Left ventricle myocardium superior (tissue), 1 donor: ENCODE data around the gene CHAT. TPM values are rescaled to one million over a fixed set of nuclear protein-coding genes. Genes with fewer than 3 reads are reported as not detected.

Source experiments
- ATAC-seq: fragments of 200-7000 bp; cut with Tn5 transposase; one replicate; pipeline ENCODE4 v1.9.1; 2020; ENCODE audit warnings: mild to moderate bottlenecking, moderate library complexity
- DNase-seq: peaks from one replicate; pipeline ENCODE4 v3.0.0-alpha.2; 2020
- intact Hi-C: fragments of 100-400 bp; cut with micrococcal nuclease; formaldehyde crosslinking; loops from one replicate; pipeline ENCODE4 v1.11.0; 2022
- long read RNA-seq: library from polyadenylated mRNA; unstranded; transcript quantifications from one replicate; pipeline ENCODE4 v2.0.0, GENCODE V29; 2021
- total RNA-seq: library from RNA; stranded (reverse); fragmentation: NEBNext Ultra II Directional; extraction: Animal tissue kit (Norgen Biotek cat#: 25700); gene quantifications from one replicate; pipeline ENCODE4 v1.2.1, GENCODE V29; 2021
- donor health status: DM: no; HTN: yes; CAD: no; lungs with severe emphysema.

CHAT gene
- not detected for total RNA-seq
- long read RNA-seq = 0 reads

DNA sequence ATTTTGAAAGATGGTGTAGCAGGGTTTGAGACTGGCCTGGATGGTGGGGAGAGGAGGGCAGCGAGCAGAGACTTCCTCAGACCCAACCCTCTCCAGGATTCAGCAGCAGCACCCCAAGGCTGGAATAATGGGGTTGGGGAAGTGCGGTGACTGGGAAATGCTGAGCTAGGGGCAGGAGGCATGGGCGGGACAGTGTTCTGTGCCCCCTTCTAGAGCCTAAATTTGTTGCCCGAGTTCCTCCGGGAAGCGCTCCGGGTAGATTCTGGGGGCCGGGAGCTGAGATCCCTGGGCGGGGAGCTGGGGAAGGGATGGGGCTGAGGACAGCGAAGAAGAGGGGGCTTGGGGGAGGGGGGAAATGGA, at the start of gene CHAT:
TSS of gene CHAT (plus strand) at position 156 of the 360 bp plus-strand sequence. CDS start at position 309, 153 bp downstream.
- DNase-seq = no peak
- no peak for ATAC-seq
- intact Hi-C loops = no loop called here

DNA sequence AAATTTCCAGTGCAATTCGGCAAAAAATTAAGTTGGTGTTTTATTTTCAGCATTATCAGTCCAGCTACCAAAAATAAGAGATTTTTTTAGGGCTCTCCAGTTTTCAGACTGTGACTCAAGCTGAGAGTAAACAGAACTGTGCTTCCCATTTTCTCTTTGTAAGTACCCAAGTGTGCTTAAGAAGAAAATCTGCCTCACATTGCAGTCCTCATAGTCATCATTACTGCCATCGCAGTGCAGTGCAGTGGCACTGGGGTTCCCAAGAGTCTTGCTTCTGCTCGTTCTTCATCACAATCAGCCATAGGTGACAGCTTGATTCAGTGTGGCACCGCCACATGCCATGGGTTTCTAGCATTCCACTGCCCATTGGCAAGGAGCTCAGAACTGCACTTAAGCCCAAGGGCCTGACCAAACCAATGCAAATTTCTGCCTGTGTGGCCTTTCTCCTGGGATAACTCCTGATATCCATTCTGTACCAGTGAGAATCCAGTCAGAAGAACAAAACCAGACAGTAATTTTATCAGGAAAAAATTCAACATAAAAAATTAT, 49.3 kb upstream of the CHAT start:
- DNase-seq = no peak
- ATAC-seq = peak; percentile 55

DNA sequence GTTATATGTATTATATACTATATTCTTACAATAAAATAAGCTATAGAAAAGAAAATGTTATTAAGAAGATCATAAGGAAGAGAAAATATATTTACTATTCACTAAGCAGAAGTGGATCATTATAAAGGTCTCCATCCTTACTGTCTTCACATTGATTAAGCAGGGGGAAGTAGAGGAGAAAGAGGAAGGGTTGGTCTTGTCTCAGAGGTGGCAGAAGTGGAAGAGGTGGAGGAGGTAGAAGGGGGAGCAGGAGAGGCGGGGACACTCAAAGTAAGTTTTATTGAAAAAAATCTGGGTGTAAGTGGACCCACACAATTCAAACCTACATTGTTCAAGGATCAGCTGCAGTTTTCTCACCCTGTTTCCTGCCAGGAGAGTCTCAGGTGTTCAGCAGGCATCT, 46.0 kb upstream of the CHAT start:
- ATAC-seq (no peak), DNase-seq (no peak)
- intact Hi-C loops = no loop called here

More for the DNA sequence above, 49.3 kb upstream of the CHAT start:
- intact Hi-C loops = no loop called here

DNA sequence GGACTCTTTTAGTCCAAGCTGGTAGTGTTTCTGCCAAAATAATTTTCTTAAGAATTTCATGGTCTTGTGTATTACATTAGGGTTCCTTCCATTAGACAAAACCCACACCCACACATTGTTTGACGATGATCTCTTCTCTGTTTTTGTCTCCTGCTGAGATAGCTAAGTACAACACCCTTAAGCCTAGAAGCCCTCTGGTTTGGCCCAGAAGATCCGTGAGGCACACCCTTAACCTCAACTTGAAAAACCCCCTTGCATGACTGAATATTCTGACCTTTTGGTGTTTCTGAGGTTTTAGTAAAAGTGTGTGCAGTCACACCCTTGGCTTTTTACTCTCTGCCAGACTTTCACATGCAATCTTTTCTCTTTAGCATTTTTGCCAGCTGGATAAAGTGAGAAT, 45.6 kb upstream of the CHAT start:
- ATAC-seq = no peak
- intact Hi-C loops = no loop called here
- DNase-seq = no peak

DNA sequence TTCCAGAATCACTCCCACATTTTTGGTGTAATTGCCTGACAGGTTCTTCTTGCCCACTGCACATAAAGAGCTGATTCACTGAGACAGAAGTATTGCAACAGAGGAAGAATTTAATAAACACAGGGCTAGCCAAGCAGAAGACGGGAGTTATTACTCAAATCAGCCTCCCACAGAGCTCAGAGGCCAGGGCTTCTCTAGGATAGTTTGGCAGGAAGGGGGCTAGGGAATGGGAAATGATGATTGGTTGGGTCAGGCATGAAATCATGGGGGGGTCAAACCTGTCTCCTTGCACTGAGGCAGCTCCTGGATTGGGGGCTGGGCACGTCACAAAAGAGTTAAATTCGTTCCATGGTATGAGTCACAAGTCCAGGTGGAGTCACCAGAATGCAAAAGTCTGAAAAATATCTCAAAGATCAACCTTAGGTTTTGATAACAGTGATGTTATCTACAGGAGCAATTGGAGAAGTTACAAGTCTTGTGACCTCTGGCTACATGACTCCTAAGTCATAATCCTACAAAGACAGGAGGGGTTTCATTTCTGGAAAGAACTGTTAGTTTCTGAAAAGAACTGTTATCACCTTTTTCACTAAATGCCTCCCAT, 44.7 kb upstream of the CHAT start:
- DNase-seq = no peak
- intact Hi-C loops = no loop called here
- no peak for ATAC-seq

DNA sequence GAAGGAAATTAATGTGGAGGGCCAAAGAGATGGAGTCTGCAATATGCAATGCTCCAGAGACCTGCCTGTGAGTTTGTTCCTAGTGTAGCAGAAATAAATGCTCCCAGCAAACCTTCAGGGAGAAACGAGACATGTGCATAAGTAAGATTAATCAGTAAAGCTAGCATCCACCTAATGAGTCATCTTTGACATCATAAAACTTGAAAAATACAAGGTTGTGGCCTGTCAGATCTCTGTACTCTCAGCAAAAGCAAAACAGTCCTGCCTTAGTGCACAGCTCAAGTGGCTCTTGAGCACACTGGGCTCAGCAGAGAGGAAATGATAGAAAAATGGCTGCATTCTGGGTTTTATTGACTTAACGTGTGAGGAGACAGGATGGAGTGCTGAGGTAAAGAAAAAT, 42.4 kb upstream of the CHAT start:
- intact Hi-C loops = no loop called here
- no peak for DNase-seq

DNA sequence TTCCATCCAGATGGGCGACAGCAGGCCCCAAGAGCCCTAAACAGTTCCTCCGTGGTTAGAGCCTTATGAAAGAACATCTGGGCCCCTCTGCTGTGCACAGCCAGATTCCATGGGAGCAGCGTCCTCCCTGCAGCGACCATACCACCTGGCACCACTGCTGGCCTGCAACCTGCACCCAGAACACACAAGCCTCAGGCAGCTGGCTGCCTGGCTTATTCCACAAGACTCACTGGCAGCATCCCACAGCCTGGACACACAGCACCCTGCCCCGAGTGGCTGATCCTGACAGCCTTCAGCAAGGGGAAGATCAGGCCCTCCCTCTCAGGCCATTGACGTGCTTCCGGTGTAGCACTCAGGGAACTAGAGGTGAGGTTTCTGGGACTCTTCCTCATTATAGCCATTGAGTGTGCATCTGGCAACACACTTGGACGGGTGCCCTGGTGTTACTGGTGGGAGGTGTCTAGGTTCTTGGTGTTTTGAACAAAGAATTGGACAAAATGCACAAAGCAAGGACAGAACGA, 41.2 kb upstream of the CHAT start:
- intact Hi-C loops = no loop called here
- ATAC-seq = no peak
- no peak for DNase-seq

More for the DNA sequence above, 42.4 kb upstream of the CHAT start:
- no peak for ATAC-seq

DNA sequence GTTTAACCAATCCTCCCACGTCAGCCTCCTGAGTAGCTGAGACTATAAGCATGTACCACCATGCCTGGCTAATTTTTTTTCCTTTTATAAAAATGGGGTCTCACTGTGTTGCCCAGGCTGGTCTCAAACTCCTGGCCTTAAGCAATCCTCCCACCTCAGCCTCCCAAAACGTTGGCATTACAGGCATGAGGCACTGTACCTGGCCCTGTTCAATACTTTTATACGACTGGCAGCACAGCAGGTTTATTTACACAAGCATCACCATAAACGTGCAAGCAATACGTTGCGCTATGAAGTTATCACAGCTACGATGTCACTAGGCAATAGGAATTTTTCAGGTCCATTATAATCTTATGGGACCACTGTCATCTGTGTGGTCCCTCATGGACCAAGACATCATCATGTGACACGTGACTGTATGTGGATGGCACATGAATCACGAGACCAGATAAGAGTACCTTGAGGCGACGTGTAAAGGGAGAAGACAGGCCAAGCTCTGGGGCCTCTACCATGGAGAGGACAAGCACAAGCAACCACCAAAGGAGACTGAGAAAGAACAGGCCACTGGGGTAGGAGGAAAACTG, 38.3 kb upstream of the CHAT start:
- no peak for ATAC-seq
- no peak for DNase-seq
- intact Hi-C loops = no loop called here

DNA sequence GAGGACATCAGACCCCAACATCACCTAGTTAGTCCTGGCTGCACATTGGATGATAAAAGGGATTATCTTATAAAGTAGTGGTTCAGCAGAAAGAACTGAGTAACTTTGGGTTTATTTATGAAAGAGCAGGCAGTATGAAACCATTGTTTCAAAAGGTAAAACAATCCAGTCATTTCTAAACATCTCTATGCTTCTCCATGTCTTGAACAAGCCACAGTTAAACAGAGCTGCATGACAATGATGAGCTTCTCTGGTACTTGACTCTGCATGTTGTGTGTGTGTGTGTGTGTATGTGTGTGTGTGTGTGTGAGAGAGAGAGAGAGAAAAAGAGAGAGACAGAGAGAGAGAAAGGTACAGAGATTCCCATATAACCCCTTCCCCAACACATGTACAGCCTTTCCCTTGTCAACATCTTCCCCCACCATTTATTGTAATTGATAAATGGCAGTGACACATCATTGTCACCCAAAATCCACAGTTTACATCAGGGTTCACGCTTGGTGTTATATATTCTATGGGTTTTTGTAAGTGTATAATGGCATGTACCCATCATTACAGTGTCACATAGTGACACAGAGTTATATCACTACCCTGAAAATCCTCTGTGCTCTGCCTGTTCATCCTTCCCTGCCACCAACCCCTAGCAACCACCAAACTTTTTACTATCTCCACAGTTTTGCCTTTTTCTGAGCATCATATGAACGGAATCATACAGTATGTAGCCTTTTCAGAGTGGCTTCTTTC, 36.5 kb upstream of the CHAT start:
- no peak for ATAC-seq
- DNase-seq = no peak
- intact Hi-C loops = no loop called here

DNA sequence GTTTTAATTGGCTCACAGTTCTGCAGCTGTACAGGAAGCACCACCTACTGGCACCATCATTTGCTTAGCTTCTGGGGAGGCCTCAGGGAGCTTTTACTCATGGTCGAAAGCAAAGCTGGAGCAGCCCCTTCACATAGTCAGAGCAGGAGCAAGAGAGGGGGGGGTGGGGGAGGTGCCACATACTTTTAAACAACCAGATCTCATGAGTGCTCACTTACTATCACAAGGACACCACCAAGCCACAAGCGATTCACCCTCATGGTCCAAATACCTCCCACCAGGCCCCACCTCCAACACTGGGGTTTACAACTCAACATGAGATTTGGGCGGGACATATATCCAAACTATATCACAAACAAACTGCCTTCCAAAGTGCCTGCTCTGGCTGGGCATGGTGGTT, 35.4 kb upstream of the CHAT start:
- intact Hi-C loops = no loop called here
- no peak for ATAC-seq
- no peak for DNase-seq

DNA sequence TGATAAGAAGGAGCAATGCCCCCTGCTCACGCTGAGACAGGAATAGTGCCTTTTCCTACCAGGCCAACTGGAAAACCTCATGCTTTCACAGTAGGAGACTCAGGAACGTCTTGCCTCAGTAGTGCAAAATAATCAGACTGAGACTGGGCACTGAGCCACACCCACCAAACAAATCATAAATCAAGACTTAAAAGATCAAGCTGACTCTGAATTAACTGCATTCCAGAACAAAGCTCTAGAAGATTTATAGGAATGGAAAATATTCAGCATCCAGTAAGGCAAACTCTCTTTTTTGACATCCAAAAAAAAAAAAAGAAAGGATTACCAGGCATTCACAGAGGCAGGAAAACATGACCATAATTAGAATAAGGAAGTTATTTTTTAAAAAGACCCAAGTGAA, 34.2 kb upstream of the CHAT start:
- intact Hi-C loops = no loop called here
- DNase-seq = no peak
- ATAC-seq = no peak

DNA sequence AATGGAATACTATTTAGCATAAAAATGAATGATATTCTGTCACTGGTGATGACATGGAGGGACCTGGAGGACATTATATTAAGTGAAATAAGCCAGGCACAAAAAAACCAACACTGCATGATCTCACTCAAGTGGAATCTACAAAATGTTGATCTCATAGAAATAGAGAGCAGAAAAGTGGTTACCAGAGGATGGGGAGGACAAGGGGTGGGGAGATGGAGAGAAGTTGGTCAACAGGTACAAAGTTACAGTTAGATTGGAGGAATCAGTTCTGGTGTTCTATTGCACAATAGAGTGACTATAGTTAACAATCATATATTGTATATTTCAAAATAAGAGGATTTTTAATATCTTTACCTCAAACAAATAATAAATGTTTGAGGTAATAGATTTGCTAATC, 28.4 kb upstream of the CHAT start:
- intact Hi-C loops = no loop called here
- no peak for ATAC-seq

DNA sequence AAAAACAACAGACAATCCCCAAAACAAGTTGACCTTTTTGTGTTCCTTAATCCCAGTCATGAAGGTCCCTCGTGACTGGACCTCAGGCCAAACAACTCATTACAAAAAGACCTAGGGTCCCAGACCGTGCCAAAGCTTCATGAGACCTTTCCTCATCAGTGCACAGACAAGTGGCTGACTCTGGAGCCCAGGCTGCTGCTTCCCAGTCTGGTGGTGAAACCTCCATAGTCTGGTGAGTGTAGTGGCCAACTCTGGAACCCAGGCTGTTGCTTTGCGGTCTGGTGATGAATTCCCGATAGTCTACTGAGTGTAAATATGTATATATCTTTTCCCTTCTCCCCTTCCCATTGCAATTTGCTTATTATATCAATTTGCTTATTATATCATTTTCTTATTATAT, 25.9 kb upstream of the CHAT start:
- intact Hi-C loops = no loop called here
- ATAC-seq = no peak
- DNase-seq = no peak

More for the DNA sequence above, 28.4 kb upstream of the CHAT start:
- DNase-seq = no peak

DNA sequence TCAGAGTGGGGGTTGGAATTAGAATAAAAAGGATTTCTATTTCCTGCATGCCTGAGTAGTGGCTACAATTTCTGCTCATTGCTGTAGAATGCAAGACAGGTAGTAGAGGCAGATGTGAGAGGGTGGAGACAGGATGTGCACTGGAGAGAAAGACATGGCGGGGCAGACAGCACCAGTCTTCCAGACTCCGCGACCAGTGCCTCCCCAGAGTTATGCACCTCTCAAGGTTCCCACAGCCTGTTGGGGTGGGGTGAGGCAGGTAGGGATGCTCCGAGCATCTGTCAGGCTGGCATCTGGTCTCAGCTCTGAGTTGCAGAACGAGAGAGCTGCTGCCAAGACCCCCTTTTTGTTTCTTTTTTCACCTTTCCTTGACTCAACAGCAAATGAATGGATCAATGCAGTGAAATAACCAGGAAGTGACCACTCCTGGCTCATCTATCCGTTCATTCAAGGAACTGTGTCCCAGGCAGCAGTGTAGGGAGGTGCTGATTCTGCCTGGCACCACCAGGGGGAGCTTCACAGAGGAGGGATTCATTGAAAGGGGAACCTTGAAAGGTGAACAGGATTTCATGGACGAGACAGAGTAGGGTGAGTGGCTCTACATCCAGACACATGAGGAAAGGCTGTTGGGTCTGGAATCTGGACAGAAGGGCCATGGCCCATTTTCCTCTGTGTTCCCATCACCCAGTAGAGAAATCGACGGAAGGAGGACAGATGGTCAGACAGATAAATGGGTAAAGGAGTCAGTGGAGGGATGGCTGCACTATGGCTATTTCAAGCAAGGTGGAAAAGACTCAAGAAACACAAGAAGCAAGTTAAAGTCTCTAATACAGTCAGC, 20.9 kb upstream of the CHAT start:
- ATAC-seq (peak; percentile 79), DNase-seq (peak; percentile 59)
- intact Hi-C loops = no loop called here

DNA sequence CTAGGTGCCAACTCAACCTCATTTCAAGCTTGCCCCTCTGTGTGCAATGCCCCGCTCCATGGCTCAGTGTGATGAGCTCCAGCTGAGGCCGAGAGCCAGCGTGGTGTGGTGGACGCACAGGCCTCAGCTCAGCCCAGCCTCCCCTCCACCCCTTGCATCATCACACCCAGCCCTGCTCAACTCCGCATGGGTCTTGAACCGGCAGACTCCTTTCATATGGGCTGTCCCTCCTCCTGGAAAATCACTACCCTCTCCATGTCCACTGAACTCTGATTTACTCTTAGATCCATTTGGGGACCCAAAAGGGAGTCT, 20.3 kb upstream of the CHAT start:
- intact Hi-C loops = no loop called here

DNA sequence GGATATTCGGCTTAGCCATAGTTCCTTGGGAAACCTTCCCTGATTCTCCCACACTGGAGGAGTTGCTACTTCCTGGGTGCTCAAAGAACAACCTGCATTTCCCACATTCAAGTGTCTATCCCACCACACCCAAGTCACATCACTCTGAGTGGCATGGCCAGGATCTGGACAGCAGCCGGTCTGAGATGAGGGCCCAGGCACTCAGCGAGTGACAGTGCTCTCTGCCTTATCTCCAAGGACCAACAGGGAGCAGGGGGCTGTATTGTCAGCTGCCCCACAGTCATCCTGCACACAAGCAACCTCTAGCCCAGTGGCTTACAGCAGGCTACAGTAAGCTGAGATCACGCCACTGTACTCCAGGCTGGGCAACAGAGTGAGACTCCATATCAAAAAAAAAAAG, 19.8 kb upstream of the CHAT start:
- DNase-seq = no peak
- intact Hi-C loops = no loop called here
- ATAC-seq = no peak

More for the DNA sequence above, 20.3 kb upstream of the CHAT start:
- ATAC-seq (no peak), DNase-seq (no peak)

DNA sequence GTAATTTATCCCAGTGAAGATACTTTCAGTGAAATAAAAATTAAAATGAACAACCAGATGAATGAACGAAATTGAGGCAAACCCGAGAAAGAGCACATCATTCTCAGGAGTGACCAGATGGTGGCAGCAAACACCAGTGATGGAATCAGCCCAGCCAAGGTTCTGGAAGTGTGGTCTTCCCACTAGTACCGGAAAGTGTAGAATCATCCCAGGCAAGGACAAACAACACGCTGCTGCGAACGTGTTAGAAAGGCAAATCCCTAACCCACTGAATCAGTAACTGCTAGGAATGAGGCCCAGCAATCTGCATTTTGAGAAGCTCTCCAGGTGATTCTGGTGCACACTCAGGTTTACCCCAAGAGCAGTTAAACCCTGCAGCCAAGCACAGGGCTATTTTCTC, 19.2 kb upstream of the CHAT start:
- DNase-seq (no peak), ATAC-seq (peak; percentile 66)
- intact Hi-C loops = no loop called here

DNA sequence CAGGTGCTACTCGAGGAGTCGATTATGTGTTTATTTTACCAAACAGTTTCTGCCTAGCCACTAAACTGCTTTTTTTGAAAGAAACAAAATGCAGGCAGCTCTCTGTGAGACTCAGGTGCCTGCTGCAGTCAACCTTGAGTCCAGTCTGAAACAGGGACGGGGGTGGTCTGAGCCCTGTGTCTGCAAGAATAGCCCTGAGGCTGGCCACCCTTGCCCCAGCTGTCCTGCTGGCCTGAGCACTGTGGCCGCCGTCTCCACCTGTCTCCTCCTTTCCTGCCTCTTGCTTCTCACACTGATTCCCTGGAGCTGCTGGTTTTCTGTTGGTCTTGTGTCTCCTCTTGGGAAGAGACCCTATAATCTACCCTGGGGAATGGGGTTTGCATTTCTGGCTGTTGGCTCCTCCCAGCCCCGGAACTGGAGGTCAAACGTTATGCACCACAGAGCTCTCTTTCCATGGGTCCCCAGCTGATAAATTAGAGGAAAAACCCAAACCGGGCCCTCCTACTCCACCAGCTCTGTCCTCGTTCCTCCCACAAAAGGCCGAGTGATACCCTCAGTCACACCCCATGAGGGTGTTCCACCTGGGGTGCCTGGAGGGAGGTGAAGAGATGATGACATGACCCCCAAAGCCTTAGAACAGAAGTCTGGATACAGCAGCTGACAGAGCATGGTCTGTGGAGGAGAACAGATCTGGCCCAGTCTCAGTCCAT, 18.7 kb upstream of the CHAT start:
- DNase-seq (no peak), ATAC-seq (no peak)
- intact Hi-C loops = no loop called here
